ENCODE measurements around the gene SRGAP3.

Gene SRGAP3

GRCh38 chr3:9077029-9077428, 172.4 kb downstream of the SRGAP3 start:
- DNase-seq: no peak

DNA sequence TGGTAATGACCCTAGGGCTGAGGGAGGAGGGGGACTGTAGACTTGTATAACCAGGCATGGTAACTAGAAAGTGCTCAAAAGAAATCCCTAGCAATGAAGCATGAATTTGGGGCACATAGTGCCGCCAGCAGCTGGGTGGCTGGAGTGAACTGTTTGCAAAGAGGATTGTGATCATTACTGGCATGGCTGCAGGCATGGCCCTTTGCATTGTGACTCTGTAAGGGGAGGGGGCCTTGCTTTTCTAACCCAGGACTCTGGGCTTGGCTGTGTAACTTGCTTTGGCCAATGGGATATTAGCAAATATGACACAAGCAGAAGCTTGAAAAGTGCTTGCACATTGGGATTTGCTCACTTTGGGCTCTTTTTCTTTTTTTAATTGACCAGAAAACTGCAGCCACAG, 173.7 kb downstream of the SRGAP3 start:
- no peak for DNase-seq

DNA sequence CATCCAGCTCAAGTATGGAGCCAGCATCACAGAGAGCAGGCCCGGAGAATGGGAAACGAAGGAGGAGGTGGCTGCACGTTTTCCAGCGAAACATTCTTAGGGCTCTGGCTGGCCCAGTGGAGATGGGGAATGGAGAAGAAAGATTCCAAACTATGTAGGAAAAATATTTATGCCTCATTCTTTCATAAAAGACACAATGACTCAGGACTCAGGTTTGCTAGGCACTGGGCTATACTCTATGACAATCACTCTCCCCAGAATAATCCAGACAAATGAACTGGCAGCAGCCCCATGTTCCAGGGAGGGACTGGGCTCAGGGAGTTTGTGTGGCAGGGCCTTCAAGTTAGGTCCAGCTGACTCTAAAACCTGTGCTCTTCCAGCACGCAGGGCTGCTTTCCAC, 175.4 kb downstream of the SRGAP3 start:
- DNase-seq: no peak

- DNase-seq: no peak
Observed at GRCh38 chr3:9072667-9073009, 176.8 kb downstream of the SRGAP3 start.

DNA sequence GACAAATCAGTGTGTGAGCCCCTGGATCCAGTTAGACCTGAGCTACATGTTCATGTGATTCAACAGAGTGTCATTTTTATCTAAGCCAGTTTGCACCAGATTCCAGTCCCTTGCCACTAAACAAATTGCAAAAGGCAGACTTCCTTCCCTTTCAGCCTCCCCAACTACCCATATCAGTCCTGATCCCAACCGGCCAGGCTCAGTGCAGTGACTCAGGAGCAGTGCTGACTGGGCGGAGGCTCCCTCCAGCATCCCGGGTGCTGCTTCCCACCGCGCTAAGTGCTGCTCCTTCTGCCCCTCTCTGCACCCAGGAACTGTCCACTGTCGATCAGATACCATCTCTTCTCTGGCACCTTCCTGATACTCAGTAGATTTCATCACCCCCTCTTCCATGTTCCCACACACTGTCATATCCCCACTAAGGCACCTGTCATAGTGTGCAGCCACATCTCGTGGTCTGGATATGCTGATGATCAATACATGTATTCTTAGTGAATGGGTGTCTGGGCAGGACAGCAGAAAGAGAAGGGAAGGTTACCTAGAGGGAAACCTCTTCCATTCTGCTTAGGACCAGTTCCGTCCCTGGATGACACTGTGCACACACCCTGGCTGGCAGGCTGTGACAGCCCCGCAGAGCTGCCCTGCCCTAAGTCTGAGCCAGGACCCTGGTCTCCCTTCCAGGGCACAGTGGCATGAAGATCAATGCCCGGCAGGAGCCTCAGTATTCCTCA, 177.3 kb downstream of the SRGAP3 start:
- DNase-seq: no peak

DNA sequence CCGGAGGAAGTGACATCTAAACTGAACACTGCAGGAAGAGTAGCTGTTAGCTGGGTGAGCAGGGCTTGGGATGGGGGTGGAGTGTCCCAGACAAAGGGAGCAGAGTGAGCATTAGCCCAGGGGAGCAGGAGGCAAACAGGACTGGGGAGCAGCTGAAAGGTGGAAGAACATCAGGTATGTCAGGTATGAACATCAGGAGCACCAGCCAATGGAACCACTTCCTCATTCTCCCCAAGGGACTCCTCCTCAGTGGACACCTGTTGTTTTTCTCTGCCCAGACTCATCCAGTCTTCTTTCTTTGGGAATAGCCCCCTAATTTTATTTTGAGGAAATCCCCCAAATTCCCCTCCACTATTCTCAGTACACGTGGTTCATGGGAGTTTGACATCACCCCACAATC, 178.5 kb downstream of the SRGAP3 start:
- no peak for DNase-seq

GRCh38 chr3:9069971-9070370, 179.5 kb downstream of the SRGAP3 start:
- no peak for DNase-seq

GRCh38 chr3:9068051-9068450, 181.4 kb downstream of the SRGAP3 start:
- no peak for DNase-seq

GRCh38 chr3:9067352-9067975, 182.0 kb downstream of the SRGAP3 start:
- no peak for DNase-seq

DNA sequence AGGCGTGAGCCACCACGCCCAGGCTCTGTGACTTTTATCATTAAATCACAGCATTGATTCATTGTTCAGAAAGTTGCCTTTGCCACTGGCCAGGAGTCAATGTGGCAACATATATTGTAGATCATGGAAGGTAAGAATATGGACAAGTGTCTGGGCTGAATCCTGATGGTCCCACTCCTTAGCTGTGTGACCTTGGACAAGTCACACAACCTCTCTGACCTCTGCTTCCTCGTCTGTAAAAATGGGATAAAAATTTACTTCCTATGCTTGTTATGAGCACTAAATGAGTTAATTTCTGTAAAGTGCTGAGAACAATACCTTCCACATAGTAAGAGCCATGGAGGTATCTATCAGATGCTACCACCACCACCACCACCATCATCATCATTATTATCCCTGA, 182.7 kb downstream of the SRGAP3 start:
- no peak for DNase-seq

DNA sequence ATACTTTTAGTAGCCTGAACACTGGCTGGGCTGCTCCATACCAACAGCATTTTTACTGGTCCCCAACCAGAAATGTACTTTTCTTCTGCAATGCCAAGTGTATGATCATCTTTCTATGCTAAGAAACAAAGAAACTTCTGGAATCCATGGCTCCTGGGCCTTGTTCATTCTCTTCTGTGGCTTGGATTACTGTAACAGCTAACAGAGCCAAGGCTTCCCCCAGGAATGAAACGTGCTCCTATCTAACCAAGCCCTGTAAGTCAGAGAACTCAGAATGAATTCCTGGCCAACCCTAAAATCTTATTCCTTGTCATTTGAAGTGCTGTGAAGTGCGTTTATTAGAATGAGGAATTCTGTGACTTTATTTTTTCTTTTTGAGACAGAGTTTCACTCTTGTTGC, 183.3 kb downstream of the SRGAP3 start:
- DNase-seq: no peak

DNA sequence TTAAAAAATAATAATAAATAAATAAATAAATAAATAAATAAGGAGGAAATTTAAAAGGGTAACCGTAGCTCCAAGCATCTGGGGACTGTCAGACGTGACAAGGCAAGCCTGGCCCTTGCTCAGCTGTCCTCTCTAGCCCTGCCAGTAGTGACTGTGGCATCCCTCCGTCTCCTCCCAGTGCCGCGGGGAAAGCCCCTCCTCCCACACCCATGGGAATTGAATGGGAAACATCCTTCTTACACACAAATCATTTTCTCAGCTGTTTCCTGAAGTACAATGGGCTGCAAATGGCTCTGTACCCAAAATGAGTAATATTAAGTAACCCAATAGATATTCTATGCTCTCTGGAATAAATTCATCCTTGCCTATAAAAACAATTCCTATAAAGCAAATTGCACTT, 184.6 kb downstream of the SRGAP3 start:
- no peak for DNase-seq

DNA sequence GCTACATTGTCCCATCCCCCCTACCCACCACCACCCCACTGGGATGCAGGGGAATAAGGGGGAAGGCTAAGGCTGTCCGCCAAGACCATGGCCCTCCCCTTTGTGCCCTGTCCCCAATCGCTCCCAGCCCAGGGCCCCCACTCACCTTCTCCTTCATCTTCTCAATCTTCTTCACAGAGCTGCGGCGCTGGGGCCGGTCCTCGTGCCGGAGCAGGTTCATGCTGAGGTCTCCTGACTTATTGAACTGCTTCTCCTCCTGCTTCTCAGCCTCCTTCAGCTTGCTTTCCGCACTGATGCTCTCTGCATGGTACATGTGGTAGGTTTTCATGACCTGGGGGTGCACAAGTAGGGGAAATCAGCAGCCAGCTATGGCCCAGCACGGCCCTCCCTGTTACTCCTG, 185.2 kb downstream of the SRGAP3 start:
- no peak for DNase-seq

DNA sequence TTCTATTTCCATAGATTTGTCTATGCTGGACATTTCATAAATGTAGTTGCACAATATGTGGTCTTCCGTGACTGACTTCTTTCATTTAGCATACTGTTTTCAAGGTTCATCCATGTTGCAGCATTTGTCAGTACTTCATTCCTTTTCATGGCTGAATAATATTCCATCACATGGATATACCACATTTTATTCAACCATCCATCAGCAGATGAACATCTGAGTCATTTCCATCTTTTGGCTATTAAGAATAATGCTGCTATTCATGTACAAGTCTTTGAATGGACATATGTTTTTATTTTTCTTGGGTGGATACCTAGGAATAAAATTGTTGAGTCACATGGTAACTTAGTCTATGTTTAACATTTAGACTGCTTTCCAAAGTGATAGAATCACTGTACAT, 186.9 kb downstream of the SRGAP3 start:
- DNase-seq: no peak

GRCh38 chr3:9061634-9062033, 187.8 kb downstream of the SRGAP3 start:
- DNase-seq: no peak

GRCh38 chr3:9059489-9060400, 189.7 kb downstream of the SRGAP3 start:
- DNase-seq: no peak

DNA sequence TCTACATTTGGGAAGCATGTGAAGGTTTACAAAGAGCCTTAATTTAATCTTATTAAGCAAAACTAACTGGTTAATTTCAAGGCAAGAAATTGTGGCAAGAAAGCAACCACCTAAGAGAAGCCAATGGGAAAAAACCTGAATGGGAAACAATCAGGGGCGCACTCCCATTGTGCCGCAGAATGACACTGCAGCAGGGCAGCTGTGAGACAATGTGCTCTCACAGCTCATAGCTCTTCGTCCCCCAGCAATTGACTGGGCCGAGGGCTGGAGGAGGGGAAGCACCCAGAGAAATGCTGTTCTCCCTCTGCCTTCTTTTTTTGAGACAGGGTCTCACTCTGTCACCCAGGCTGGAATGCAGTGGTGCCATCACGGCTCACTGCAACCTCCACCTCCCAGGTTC, 192.9 kb downstream of the SRGAP3 start:
- DNase-seq: no peak

- no peak for DNase-seq
Observed at GRCh38 chr3:9047452-9048346, 201.7 kb downstream of the SRGAP3 start.

DNA sequence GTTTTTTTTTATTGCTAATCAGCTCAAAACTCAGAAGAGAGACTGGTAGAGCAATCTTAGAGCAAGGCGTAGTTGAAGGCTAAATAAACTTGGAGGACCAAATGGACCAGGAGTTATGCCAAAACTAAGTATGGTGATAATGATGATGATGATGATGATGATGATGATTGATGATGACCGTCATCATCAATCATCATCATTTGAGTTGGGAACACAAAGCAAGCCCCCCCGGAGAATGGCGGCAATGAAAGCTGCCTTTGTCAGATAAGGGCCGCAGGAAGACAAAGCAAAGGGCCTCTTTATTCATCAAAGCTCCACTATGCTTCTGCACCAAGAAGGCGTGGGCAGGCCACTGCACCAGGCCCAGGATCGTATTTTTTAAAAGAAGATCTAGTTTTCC, 204.1 kb downstream of the SRGAP3 start:
- DNase-seq: no peak

DNA sequence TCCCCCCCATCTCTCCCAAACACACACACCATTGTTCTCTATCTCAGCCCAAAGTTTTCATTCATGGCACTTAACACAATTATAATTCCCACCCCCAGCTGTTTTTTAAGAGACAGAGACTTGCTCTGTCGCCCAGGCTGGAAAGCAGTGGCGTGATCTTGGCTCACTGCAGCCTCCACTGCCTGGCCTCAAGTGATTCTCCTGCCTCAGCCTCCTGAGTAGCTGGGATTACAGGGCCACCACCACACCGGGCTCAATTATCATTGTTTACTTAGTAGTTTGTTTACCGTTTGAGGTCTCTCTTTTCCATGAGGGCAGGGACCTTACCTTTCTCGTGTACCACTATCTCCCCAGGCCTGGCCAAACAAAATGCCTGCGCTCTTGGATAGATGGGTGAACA, 206.4 kb downstream of the SRGAP3 start:
- no peak for DNase-seq

DNA sequence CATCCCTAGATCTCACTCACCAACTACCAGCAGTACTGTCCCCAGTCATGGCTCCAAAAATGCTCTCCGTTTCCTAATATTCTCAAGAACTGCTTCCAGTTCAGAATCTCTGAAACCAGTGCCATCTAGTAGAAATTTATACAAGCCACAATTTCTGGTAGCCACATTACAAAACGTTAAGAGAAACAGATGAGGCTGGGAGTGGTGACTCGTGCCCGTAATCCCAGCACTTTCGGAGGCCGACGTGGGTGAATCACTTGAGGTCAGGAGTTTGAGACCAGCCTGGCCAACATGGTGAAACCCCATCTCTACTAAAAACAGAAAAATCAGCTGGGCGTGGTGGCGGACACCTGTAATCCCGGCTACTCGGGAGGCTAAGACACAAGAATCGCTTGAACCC, 207.8 kb downstream of the SRGAP3 start:
- no peak for DNase-seq

GRCh38 chr3:9040996-9041395, 208.4 kb downstream of the SRGAP3 start:
- no peak for DNase-seq

DNA sequence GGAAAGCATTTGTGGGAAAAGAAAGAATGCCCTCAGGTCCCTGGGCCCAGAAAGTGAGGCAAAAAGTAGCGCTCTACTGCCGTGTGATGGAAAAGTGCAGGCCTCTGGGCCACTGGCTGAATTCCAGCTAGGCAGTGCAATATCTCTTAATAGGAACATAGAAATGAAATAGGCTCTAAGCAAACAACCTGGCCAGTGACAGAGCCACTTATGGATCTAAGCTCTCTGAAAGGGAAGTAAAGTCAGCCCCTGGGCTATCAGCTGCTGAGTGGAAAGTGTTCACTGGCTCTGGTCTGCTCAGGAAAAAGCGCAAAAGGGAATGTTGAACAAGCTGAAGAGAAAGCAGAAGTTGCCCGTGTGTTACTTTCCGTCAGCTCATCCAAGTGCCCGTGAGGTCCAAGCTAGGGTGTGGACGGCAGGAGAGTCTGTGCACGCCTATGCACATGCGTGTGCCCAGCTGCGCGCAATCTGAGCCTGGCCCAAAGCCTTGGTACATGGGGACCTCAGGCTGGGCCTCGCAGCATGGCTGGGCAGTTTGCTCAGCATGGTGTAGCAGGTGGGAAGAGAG, 212.2 kb downstream of the SRGAP3 start:
- DNase-seq: no peak

Data from activated CD8-positive, alpha-beta memory T cell treated with anti-CD3 and anti-CD28 coated beads, Interleukin-2, amount 50 U/mL, for 48 hours (primary cell).